ENCODE results near the gene HEYL. TPM values are rescaled to one million over a fixed set of nuclear protein-coding genes. Genes with fewer than 3 reads are reported as not detected.

Gene HEYL
- polyA plus RNA-seq, 1 of the 3 experiments (the other 2 are of a cell fraction): not detected

DNA sequence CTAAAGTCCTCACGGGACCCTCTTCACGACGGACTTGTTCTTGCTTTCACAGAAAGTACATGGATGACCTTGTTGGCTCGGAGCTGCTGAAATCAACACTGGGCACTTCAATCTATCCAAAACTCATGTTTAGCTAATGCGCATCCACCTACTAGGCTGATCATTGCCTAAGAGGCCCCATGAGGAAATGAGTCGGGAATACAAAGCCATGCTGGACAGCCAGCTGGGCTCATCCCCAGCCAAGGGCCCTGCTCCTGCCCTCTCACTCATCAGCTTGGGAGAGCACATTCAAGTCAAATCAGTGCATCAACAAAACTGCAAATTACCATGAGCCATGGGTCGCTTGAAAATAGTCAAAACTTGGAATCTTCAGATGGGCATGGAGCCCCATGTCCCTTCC, 14.8 kb upstream of the HEYL start:
- Histone ChIP-seq H3K4me2 (no peak overlapping the region), H3K9me3 (no peaks in the 10 kb centered on the region), H4K20me1 (ENCODE audit: insufficient read depth) (no peaks in the 10 kb centered on the region), H3K36me3 (replicated peaks in 1 of 2; ENCODE audit: control insufficient read depth in 1 of 2, insufficient read depth in 2 of 2, low read length in 1 of 2) (no peaks in the 10 kb centered on the region), H3K27me3 (ENCODE audit: insufficient read depth) (no peaks in the 10 kb centered on the region), H3K4me1 (ENCODE audit: control insufficient read depth in 1 of 2, insufficient read depth in 2 of 2, low read depth in 1 of 2, low read length in 1 of 2) (peaks cover 0 to 69% of the 10 kb centered on the region in 2 experiments; a peak in 2 of 4 replicates), H3K9me2 (no peaks in the 10 kb centered on the region), H3K27ac (ENCODE audit: low read depth in 2 of 2, low read length in 1 of 2) (peak overlapping the region in 1 of 2 experiments; percentile 100; a peak in 2 of 4 replicates), H3F3A (replicated peaks; ENCODE audit: insufficient read depth) (no peaks in the 10 kb centered on the region), H2AFZ (ENCODE audit: low read depth) (no peak overlapping the region), H3K79me2 (ENCODE audit: insufficient read depth) (no peaks in the 10 kb centered on the region), H3K4me3 (ENCODE audit: low read depth in 2 of 2, low read length in 1 of 2) (no peak overlapping the region), H3K9ac (no peak overlapping the region)
- WGBS (ENCODE audit: low lambda C conversion rate): 77% methylated on average over 6 of the region's 7 CpGs
- ChIA-PET CTCF (interaction anchor here (0.6 to 15.4 kb wide), 35 partner anchors 10 to 550 kb away, joined by 3 to 459 read pairs (median 6); partner anchors contain the start of genes HEYL, HPCAL4, NT5C1A and PPIE), POLR2A (interaction anchor here (7.5 kb wide), 1 partner anchor 16 kb away, joined by 95 read pairs; the partner anchor contains the start of gene NT5C1A)
- DNase-seq: no peak
- no peak for TF ChIP-seq EP300 (IDR thresholded peaks at IDR 0.05; ENCODE audit: borderline replicate concordance in 1 of 2, low read depth in 1 of 2, low read length in 1 of 2)
- TF ChIP-seq, protein P1, sequence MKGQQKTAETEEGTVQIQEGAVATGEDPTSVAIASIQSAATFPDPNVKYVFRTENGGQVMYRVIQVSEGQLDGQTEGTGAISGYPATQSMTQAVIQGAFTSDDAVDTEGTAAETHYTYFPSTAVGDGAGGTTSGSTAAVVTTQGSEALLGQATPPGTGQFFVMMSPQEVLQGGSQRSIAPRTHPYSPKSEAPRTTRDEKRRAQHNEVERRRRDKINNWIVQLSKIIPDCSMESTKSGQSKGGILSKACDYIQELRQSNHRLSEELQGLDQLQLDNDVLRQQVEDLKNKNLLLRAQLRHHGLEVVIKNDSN (IDR thresholded peaks at IDR 0.05; ENCODE audit: borderline replicate concordance, low read depth): no peak
- no peak for TF ChIP-seq RAD21 (IDR thresholded peaks at IDR 0.05; ENCODE audit: low read length)
- TF ChIP-seq, protein P2, sequence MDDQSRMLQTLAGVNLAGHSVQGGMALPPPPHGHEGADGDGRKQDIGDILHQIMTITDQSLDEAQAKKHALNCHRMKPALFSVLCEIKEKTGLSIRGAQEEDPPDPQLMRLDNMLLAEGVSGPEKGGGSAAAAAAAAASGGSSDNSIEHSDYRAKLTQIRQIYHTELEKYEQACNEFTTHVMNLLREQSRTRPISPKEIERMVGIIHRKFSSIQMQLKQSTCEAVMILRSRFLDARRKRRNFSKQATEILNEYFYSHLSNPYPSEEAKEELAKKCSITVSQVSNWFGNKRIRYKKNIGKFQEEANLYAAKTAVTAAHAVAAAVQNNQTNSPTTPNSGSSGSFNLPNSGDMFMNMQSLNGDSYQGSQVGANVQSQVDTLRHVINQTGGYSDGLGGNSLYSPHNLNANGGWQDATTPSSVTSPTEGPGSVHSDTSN (IDR thresholded peaks at IDR 0.05): no peak
- TF ChIP-seq MXI1 (IDR thresholded peaks at IDR 0.05; ENCODE audit: low read depth, low read length): no peak
- TF ChIP-seq RCOR1 (IDR thresholded peaks at IDR 0.05; ENCODE audit: low read length): no peak
- no peak for TF ChIP-seq TAF1 (IDR thresholded peaks at IDR 0.05; ENCODE audit: borderline replicate concordance, low read depth, low read length)
- TF ChIP-seq, protein P3, sequence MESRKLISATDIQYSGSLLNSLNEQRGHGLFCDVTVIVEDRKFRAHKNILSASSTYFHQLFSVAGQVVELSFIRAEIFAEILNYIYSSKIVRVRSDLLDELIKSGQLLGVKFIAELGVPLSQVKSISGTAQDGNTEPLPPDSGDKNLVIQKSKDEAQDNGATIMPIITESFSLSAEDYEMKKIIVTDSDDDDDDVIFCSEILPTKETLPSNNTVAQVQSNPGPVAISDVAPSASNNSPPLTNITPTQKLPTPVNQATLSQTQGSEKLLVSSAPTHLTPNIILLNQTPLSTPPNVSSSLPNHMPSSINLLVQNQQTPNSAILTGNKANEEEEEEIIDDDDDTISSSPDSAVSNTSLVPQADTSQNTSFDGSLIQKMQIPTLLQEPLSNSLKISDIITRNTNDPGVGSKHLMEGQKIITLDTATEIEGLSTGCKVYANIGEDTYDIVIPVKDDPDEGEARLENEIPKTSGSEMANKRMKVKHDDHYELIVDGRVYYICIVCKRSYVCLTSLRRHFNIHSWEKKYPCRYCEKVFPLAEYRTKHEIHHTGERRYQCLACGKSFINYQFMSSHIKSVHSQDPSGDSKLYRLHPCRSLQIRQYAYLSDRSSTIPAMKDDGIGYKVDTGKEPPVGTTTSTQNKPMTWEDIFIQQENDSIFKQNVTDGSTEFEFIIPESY (IDR thresholded peaks at IDR 0.05; ENCODE audit: borderline replicate concordance, low read depth): no peak
- no peak for TF ChIP-seq MEF2A (IDR thresholded peaks at IDR 0.05; ENCODE audit: borderline replicate concordance, low read depth)
- no peak for TF ChIP-seq NFIC (IDR thresholded peaks at IDR 0.05; ENCODE audit: borderline replicate concordance)
- TF ChIP-seq POLR2AphosphoS5 (IDR thresholded peaks at IDR 0.05; ENCODE audit: low read depth, low read length): no peak
- no peak for TF ChIP-seq FOXM1 (IDR thresholded peaks at IDR 0.05; ENCODE audit: low read depth)

DNA sequence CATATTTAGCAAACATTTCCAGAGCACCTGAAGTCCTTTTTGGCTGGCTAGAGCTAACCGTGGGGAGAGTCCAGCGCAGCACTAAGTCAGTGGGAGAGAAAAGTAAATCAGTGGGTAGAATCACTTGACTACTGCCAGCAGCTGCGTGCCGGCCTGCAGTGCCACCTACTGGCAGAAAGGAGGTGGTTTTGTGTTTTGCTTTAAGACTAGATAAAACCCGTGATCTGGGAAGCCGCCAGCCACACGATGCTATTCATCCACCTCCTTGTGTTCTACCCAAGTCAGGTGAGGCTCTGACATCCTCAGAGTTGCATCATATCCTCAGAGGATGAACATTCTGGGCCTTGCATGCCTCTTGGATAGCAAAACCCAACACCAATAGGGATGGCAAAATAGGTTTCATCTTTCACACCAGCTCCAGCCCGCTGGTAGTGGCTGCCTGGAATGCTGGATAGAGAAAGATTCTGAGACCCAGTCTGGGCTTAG, 14.1 kb upstream of the HEYL start:
- no peaks in the 10 kb centered on the region for H3K36me3 ChIP-seq (replicated peaks in 1 of 2; ENCODE audit: control insufficient read depth in 1 of 2, insufficient read depth in 2 of 2, low read length in 1 of 2)
- peak; percentile 64 for DNase-seq
- H3K4me2 ChIP-seq: no peak overlapping the region
- 23% methylated on average over 7 of the region's 8 CpGs for WGBS (ENCODE audit: low lambda C conversion rate)
- peak overlapping the region in 1 of 2 experiments; percentile 100; a peak in 2 of 4 replicates for H3K27ac ChIP-seq (ENCODE audit: low read depth in 2 of 2, low read length in 1 of 2)
- H3K9me3 ChIP-seq: no peaks in the 10 kb centered on the region
- H3K4me3 ChIP-seq (ENCODE audit: low read depth in 2 of 2, low read length in 1 of 2): no peak overlapping the region
- H2AFZ ChIP-seq (ENCODE audit: low read depth): no peak overlapping the region
- no peaks in the 10 kb centered on the region for H4K20me1 ChIP-seq (ENCODE audit: insufficient read depth)
- no peaks in the 10 kb centered on the region for H3K79me2 ChIP-seq (ENCODE audit: insufficient read depth)
- CTCF ChIA-PET: interaction anchor here (0.5 to 15.4 kb wide), 43 partner anchors 9 to 549 kb away, joined by 3 to 459 read pairs (median 5); partner anchors contain the start of genes HEYL, HPCAL4, MYCL and NT5C1A
- no peaks in the 10 kb centered on the region for H3K27me3 ChIP-seq (ENCODE audit: insufficient read depth)
- no peaks in the 10 kb centered on the region for H3F3A ChIP-seq (replicated peaks; ENCODE audit: insufficient read depth)
- POLR2A ChIA-PET: interaction anchor here (1.4 kb wide), 1 partner anchor 47 kb away, joined by 6 read pairs; no protein-coding TSS in a partner anchor
- peaks cover 0 to 62% of the 10 kb centered on the region in 2 experiments; a peak in 2 of 4 replicates for H3K4me1 ChIP-seq (ENCODE audit: control insufficient read depth in 1 of 2, insufficient read depth in 2 of 2, low read depth in 1 of 2, low read length in 1 of 2)
- H3K9me2 ChIP-seq: no peaks in the 10 kb centered on the region
- H3K9ac ChIP-seq: no peak overlapping the region
- TF ChIP-seq GABPA (IDR thresholded peaks at IDR 0.05; ENCODE audit: low read depth) (no peak), ELF1 (IDR thresholded peaks at IDR 0.05) (no peak), EP300 (IDR thresholded peaks at IDR 0.05; ENCODE audit: borderline replicate concordance in 1 of 2, low read depth in 1 of 2, low read length in 1 of 2) (no peak), FOSL2 (IDR thresholded peaks at IDR 0.05; ENCODE audit: borderline replicate concordance, low read depth) (no peak), YY1 (IDR thresholded peaks at IDR 0.05; ENCODE audit: low read depth) (no peak), POLR2AphosphoS5 (IDR thresholded peaks at IDR 0.05; ENCODE audit: low read depth, low read length) (no peak), JUND (IDR thresholded peaks at IDR 0.05) (no peak), NRF1 (IDR thresholded peaks at IDR 0.05; ENCODE audit: low read depth, low read length) (no peak), TCF12 (IDR thresholded peaks at IDR 0.05) (no peak), EZH2phosphoT487 (IDR thresholded peaks at IDR 0.05; ENCODE audit: borderline replicate concordance, low read depth) (no peak)
- TF ChIP-seq, protein P4, sequence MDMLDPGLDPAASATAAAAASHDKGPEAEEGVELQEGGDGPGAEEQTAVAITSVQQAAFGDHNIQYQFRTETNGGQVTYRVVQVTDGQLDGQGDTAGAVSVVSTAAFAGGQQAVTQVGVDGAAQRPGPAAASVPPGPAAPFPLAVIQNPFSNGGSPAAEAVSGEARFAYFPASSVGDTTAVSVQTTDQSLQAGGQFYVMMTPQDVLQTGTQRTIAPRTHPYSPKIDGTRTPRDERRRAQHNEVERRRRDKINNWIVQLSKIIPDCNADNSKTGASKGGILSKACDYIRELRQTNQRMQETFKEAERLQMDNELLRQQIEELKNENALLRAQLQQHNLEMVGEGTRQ (IDR thresholded peaks at IDR 0.05; ENCODE audit: borderline replicate concordance, low read depth, low read length): no peak
- TF ChIP-seq, protein P3 (IDR thresholded peaks at IDR 0.05; ENCODE audit: borderline replicate concordance, low read depth): no peak

Data from SK-N-SH (cell line).